Measurements from ENCODE around the gene THBS4.

THBS4 gene

DNA sequence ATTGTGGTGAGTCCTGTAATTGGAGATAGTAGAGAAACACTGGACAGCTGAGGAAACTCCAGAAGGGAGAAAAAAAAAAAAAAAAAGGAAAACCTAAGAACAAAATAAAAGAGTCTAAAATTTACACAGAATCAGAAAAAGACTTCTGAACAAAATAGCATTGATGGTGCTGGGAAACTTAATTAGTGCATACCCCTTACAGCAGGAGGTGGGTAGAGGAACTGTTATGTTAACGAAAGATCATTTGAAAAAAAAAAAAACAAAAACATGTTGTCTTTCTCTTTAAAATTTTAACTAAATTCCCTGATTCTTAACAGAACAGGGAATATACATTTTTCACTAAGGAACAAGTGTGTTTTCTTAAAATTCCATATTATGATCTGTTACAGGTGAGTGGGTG is 32.5 kb upstream of the THBS4 start:
- in situ Hi-C loops (cut with HindIII; ENCODE audit: low sequenced_read_pairs) = no loop called here
- no peak overlapping the region for H3K4me3 ChIP-seq (ENCODE audit: low read depth, low read length)
- DNase-seq (ENCODE audit: low read depth, low spot score) = no peak
- TF ChIP-seq, protein P1, sequence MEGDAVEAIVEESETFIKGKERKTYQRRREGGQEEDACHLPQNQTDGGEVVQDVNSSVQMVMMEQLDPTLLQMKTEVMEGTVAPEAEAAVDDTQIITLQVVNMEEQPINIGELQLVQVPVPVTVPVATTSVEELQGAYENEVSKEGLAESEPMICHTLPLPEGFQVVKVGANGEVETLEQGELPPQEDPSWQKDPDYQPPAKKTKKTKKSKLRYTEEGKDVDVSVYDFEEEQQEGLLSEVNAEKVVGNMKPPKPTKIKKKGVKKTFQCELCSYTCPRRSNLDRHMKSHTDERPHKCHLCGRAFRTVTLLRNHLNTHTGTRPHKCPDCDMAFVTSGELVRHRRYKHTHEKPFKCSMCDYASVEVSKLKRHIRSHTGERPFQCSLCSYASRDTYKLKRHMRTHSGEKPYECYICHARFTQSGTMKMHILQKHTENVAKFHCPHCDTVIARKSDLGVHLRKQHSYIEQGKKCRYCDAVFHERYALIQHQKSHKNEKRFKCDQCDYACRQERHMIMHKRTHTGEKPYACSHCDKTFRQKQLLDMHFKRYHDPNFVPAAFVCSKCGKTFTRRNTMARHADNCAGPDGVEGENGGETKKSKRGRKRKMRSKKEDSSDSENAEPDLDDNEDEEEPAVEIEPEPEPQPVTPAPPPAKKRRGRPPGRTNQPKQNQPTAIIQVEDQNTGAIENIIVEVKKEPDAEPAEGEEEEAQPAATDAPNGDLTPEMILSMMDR (IDR thresholded peaks at IDR 0.05; ENCODE audit: low read depth, low read length) = no peak

DNA sequence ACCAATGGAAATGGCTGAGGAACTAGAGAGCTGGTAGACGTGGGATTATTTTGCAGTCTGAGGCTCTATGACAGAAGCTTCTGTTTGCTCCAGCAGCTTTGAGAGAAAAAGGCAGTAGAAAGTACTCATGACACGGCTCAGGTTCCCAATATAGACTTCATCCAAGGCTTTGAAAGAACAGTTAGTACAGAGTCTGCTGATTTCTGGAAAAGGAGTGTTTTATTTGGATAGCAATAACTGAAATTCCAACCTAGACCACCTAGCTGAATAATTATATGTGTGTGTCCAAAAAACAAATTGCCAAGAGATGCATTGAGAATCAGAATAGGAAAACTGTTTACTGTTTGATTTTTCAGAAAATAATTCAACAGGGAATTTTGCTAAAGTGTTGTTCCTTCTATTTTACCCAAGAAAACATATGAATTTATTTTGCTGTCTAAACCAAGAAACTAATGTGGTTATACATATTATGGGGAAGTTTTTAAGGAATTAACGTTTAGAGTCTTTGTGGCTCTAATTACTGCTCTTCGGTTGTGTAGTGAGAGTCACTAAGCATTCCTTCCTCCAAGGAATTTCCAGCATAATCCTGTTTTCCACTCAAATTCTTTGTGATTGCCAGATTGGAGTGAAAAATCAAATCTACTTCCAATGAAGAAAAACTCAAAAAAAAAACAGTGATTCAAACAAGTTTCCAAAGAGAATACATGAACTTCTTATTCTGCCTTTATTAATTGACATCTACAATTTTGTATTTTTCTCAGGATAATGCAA is 26.0 kb upstream of the THBS4 start:
- no peak overlapping the region for H3K4me3 ChIP-seq (ENCODE audit: low read depth, low read length)
- TF ChIP-seq, protein P1 (IDR thresholded peaks at IDR 0.05; ENCODE audit: low read depth, low read length) = no peak
- in situ Hi-C loops (cut with HindIII; ENCODE audit: low sequenced_read_pairs) = no loop called here
- DNase-seq (ENCODE audit: low read depth, low spot score) = no peak

GRCh38 chr5:80010754-80011392 is 24.3 kb upstream of the THBS4 start:
- no peak for DNase-seq (ENCODE audit: low read depth, low spot score)
- in situ Hi-C loops (cut with HindIII; ENCODE audit: low sequenced_read_pairs) = no loop called here
- TF ChIP-seq, protein P1 (IDR thresholded peaks at IDR 0.05; ENCODE audit: low read depth, low read length) = no peak
- no peak overlapping the region for H3K4me3 ChIP-seq (ENCODE audit: low read depth, low read length)

- no peak for DNase-seq (ENCODE audit: low read depth, low spot score)
- in situ Hi-C loops (cut with HindIII; ENCODE audit: low sequenced_read_pairs) = no loop called here
- no peak overlapping the region for H3K4me3 ChIP-seq (ENCODE audit: low read depth, low read length)
- TF ChIP-seq, protein P1 (IDR thresholded peaks at IDR 0.05; ENCODE audit: low read depth, low read length) = no peak
These were observed 10.1 kb upstream of the THBS4 start for GRCh38 chr5:80025069-80025468.

DNA sequence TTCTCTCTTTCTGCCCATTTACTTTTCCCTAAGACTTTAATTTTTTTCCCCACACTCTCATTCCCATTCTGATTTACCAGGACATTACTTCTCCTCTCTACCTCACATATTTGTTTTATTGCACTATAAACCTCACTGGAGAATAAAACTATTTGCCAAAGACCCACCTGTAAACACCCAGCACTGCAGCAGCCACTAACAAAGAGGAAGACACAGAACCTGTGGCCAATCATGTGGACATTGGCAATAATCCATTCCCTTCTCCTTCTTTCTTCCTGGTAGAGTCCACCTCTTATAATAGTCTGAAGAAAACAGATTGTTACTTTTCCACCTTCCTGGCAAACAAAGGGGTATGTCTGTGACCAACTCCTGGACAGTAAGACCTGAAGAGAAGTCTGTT is 8.3 kb upstream of the THBS4 start:
- TF ChIP-seq, protein P1 (IDR thresholded peaks at IDR 0.05; ENCODE audit: low read depth, low read length) = no peak
- no peak for DNase-seq (ENCODE audit: low read depth, low spot score)
- no peak overlapping the region for H3K4me3 ChIP-seq (ENCODE audit: low read depth, low read length)
- in situ Hi-C loops (cut with HindIII; ENCODE audit: low sequenced_read_pairs) = no loop called here

GRCh38 chr5:80031109-80031508 is 4.0 kb upstream of the THBS4 start:
- TF ChIP-seq, protein P1 (IDR thresholded peaks at IDR 0.05; ENCODE audit: low read depth, low read length) = no peak

More at GRCh38 chr5:80031109-80031508, 4.0 kb upstream of the THBS4 start:
- in situ Hi-C loops (cut with HindIII; ENCODE audit: low sequenced_read_pairs) = no loop called here
- no peak overlapping the region for H3K4me3 ChIP-seq (ENCODE audit: low read depth, low read length)
- DNase-seq (ENCODE audit: low read depth, low spot score) = no peak
